Neural cell (in vitro differentiated cells): ENCODE results near the gene PEX11B. TPM values are rescaled to one million over a fixed set of nuclear protein-coding genes. Genes with fewer than 3 reads are reported as not detected.

Experiments used
- H2AFZ ChIP-seq: fragments of 200-600, 300-800 bp; sonication (generic), shearing (Covaris generic); 2 replicates; pipeline ENCODE4 v1.6.0; 2014; ENCODE audit warnings: low read depth, mild to moderate bottlenecking, antibody characterized with exemption, low read length, moderate library complexity
- H3F3A ChIP-seq: fragments of 200-600 bp; shearing (Covaris generic); 2 replicates; pipeline ENCODE4 v1.6.1; 2016; ENCODE audit warnings: mild to moderate bottlenecking, moderate library complexity, mixed read lengths, antibody characterized with exemption, low read length; ENCODE audit not compliant: insufficient read depth, poor library complexity, severe bottlenecking
- H3K27ac ChIP-seq: fragments of 200-600, 300-800 bp; sonication (generic), shearing (Covaris generic); 2 replicates; pipeline ENCODE4 v1.5.1; 2014; ENCODE audit warnings: mild to moderate bottlenecking, low read length, moderate library complexity
- H3K27me3 ChIP-seq: fragments of 300-800, 200-600 bp; sonication (generic), shearing (Covaris generic); 2 replicates; pipeline ENCODE4 v1.6.0; 2014; ENCODE audit warnings: mild to moderate bottlenecking, low read depth, low read length, moderate library complexity; ENCODE audit not compliant: insufficient read depth
- H3K36me3 ChIP-seq: fragments of 300-800, 200-600 bp; sonication (generic), shearing (Covaris generic); 2 replicates; pipeline ENCODE4 v1.5.1; 2014; ENCODE audit warnings: mild to moderate bottlenecking, antibody characterized with exemption, low read length, moderate library complexity; ENCODE audit not compliant: insufficient read depth
- H3K4me2 ChIP-seq: fragments of 300-800, 200-600 bp; sonication (generic), shearing (Covaris generic); 2 replicates; pipeline ENCODE4 v1.6.0; 2014; ENCODE audit warnings: mild to moderate bottlenecking, low read length
- H3K4me3 ChIP-seq: fragments of 300-800, 200-600 bp; sonication (generic), shearing (Covaris generic); 2 replicates; pipeline ENCODE4 v1.5.1; 2014; ENCODE audit warnings: mild to moderate bottlenecking, low read length, moderate library complexity
- H3K79me2 ChIP-seq: fragments of 200-600 bp; shearing (Covaris generic); replicated peaks from 2 replicates; pipeline ENCODE4 v1.6.0; 2014; ENCODE audit warnings: mild to moderate bottlenecking, low read length, moderate library complexity; ENCODE audit not compliant: insufficient read depth
- H3K9ac ChIP-seq: fragments of 300-800, 200-600 bp; sonication (generic), shearing (Covaris generic); 2 replicates; pipeline ENCODE4 v1.6.1; 2016; ENCODE audit warnings: mild to moderate bottlenecking, low read length, mixed read lengths
- H3K9me2 ChIP-seq: fragments of 200-600 bp; shearing (Covaris generic); 2 replicates; pipeline ENCODE4 v1.6.1; 2016; ENCODE audit warnings: mild to moderate bottlenecking, low read length, mixed read lengths; ENCODE audit not compliant: insufficient read depth
- H3K9me3 ChIP-seq: fragments of 200-600, 300-800 bp; sonication (generic), shearing (Covaris generic); 2 replicates; pipeline ENCODE4 v1.6.1; 2016; ENCODE audit warnings: mild to moderate bottlenecking, mixed run types, low read length, moderate library complexity, mixed read lengths
- H4K20me1 ChIP-seq: fragments of 200-600 bp; shearing (Covaris generic); 2 replicates; pipeline ENCODE4 v1.6.1; 2016; ENCODE audit warnings: mild to moderate bottlenecking, mixed run types; ENCODE audit not compliant: insufficient read depth
- CTCF ChIP-seq: fragments of 450-650 bp; IDR thresholded peaks from 2 replicates; pipeline ENCODE4 v1.5.1; 2014; ENCODE audit warnings: antibody characterized with exemption, mild to moderate bottlenecking, moderate library complexity; ENCODE audit not compliant: poor library complexity, severe bottlenecking
- EP300 ChIP-seq: fragments of 450-650 bp; conservative IDR thresholded peaks from 2 replicates; pipeline ENCODE4 v1.6.1; 2014; ENCODE audit warnings: antibody characterized with exemption, mild to moderate bottlenecking, moderate library complexity; ENCODE audit not compliant: poor library complexity, severe bottlenecking
- EZH2 ChIP-seq: fragments of 200-600, 300-800 bp; shearing (Covaris generic), sonication (generic); IDR thresholded peaks from 2 replicates; pipeline ENCODE4 v1.6.1; 2014; ENCODE audit warnings: antibody characterized with exemption, low read length, borderline replicate concordance, mild to moderate bottlenecking; ENCODE audit not compliant: insufficient read depth, poor library complexity, severe bottlenecking
- MXI1 ChIP-seq: fragments of 450-650 bp; conservative IDR thresholded peaks from 2 replicates; pipeline ENCODE4 v1.6.1; 2014; ENCODE audit warnings: antibody characterized with exemption, mild to moderate bottlenecking; ENCODE audit not compliant: poor library complexity, severe bottlenecking
- POLR2AphosphoS5 ChIP-seq: IDR thresholded peaks from 2 replicates; pipeline ENCODE4 v1.6.1; 2012
- RAD21 ChIP-seq: fragments of 450-650 bp; conservative IDR thresholded peaks from 2 replicates; pipeline ENCODE4 v1.6.1; 2014; ENCODE audit warnings: antibody characterized with exemption, mild to moderate bottlenecking, moderate library complexity
- SMC3 ChIP-seq: fragments of 450-650 bp; conservative IDR thresholded peaks from 2 replicates; pipeline ENCODE4 v1.6.1; 2014; ENCODE audit warnings: antibody characterized with exemption, mild to moderate bottlenecking, moderate library complexity; ENCODE audit not compliant: poor library complexity
- TAF1 ChIP-seq: IDR thresholded peaks from 2 replicates; pipeline ENCODE4 v1.6.1; 2012; ENCODE audit warnings: low read depth
- polyA plus RNA-seq: library from polyadenylated mRNA; depleted of rRNA; stranded (reverse); fragments of >200 nt; gene quantifications from 2 replicates; pipeline ENCODE4 v1.2.3, GENCODE V29; 2014
- TF ChIP-seq, protein P1 (sequence below): IDR thresholded peaks from 2 replicates; pipeline ENCODE4 v1.6.1; 2012; ENCODE audit warnings: borderline replicate concordance

Gene PEX11B
- polyA plus RNA-seq, 1 donor from 2014 or later, result 52.4 TPM

- Histone ChIP-seq H3K79me2 (peaks cover 45% of the 10 kb centered on the region), H3F3A (no peaks in the 10 kb centered on the region)
Observed at GRCh38 chr1:145952903-145953302, 34.4 kb upstream of the PEX11B start.

GRCh38 chr1:145951526-145951925, 33.0 kb upstream of the PEX11B start:
- no peaks in the 10 kb centered on the region for H3K9me3 ChIP-seq
- H3K27me3 ChIP-seq, result no peaks in the 10 kb centered on the region
- peak overlapping the region; percentile 26 for H3K27ac ChIP-seq
- H2AFZ ChIP-seq, result no peak overlapping the region
- H4K20me1 ChIP-seq, result no peaks in the 10 kb centered on the region
- peaks cover 37% of the 10 kb centered on the region for H3K79me2 ChIP-seq
- no peak overlapping the region for H3K4me2 ChIP-seq
- no peaks in the 10 kb centered on the region for H3F3A ChIP-seq
- no peak overlapping the region for H3K4me3 ChIP-seq
- no peak overlapping the region for H3K9ac ChIP-seq
- H3K36me3 ChIP-seq, result no peaks in the 10 kb centered on the region
- no peaks in the 10 kb centered on the region for H3K9me2 ChIP-seq
- TF ChIP-seq EP300 (no peak), POLR2AphosphoS5 (no peak), CTCF (no peak), SMC3 (no peak), MXI1 (no peak), TAF1 (no peak), EZH2 (no peak), RAD21 (no peak)
- TF ChIP-seq, protein P1, sequence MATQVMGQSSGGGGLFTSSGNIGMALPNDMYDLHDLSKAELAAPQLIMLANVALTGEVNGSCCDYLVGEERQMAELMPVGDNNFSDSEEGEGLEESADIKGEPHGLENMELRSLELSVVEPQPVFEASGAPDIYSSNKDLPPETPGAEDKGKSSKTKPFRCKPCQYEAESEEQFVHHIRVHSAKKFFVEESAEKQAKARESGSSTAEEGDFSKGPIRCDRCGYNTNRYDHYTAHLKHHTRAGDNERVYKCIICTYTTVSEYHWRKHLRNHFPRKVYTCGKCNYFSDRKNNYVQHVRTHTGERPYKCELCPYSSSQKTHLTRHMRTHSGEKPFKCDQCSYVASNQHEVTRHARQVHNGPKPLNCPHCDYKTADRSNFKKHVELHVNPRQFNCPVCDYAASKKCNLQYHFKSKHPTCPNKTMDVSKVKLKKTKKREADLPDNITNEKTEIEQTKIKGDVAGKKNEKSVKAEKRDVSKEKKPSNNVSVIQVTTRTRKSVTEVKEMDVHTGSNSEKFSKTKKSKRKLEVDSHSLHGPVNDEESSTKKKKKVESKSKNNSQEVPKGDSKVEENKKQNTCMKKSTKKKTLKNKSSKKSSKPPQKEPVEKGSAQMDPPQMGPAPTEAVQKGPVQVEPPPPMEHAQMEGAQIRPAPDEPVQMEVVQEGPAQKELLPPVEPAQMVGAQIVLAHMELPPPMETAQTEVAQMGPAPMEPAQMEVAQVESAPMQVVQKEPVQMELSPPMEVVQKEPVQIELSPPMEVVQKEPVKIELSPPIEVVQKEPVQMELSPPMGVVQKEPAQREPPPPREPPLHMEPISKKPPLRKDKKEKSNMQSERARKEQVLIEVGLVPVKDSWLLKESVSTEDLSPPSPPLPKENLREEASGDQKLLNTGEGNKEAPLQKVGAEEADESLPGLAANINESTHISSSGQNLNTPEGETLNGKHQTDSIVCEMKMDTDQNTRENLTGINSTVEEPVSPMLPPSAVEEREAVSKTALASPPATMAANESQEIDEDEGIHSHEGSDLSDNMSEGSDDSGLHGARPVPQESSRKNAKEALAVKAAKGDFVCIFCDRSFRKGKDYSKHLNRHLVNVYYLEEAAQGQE, result no peak

More at GRCh38 chr1:145952903-145953302, 34.4 kb upstream of the PEX11B start:
- no peak overlapping the region for H3K4me3 ChIP-seq
- H2AFZ ChIP-seq, result no peak overlapping the region
- no peaks in the 10 kb centered on the region for H4K20me1 ChIP-seq
- no peak overlapping the region for H3K4me2 ChIP-seq
- no peak overlapping the region for H3K27ac ChIP-seq
- H3K27me3 ChIP-seq, result no peaks in the 10 kb centered on the region
- no peaks in the 10 kb centered on the region for H3K36me3 ChIP-seq
- no peaks in the 10 kb centered on the region for H3K9me2 ChIP-seq
- H3K9me3 ChIP-seq, result no peaks in the 10 kb centered on the region
- H3K9ac ChIP-seq, result no peak overlapping the region
- no peak for TF ChIP-seq EP300
- no peak for TF ChIP-seq TAF1
- TF ChIP-seq EZH2, result no peak
- no peak for TF ChIP-seq RAD21
- TF ChIP-seq POLR2AphosphoS5, result no peak
- no peak for TF ChIP-seq MXI1
- TF ChIP-seq CTCF, result no peak
- TF ChIP-seq, protein P1, result no peak
- TF ChIP-seq SMC3, result no peak
